Testis (tissue), 2 donors: Measurements from ENCODE around the gene P2RY6.

ENCODE experiments used
- POLR2A ChIP-seq: fragments of 450-650 bp; IDR thresholded peaks from one replicate; pipeline ENCODE4 v1.6.1; 2017; ENCODE audit warnings: antibody characterized with exemption, mild to moderate bottlenecking, moderate library complexity
- TF ChIP-seq, protein P1 (sequence below), 3 experiments: fragments of 450-650 bp in 2 of 3; fragments of 200-600 bp in 1 of 3; sonication (generic) in 1 of 3; IDR thresholded peaks; one replicate each; pipeline ENCODE4 v1.5.1; 2016 to 2019; ENCODE audit warnings: antibody characterized with exemption in 3 of 3, mild to moderate bottlenecking in 2 of 3, moderate library complexity in 1 of 3

DNA sequence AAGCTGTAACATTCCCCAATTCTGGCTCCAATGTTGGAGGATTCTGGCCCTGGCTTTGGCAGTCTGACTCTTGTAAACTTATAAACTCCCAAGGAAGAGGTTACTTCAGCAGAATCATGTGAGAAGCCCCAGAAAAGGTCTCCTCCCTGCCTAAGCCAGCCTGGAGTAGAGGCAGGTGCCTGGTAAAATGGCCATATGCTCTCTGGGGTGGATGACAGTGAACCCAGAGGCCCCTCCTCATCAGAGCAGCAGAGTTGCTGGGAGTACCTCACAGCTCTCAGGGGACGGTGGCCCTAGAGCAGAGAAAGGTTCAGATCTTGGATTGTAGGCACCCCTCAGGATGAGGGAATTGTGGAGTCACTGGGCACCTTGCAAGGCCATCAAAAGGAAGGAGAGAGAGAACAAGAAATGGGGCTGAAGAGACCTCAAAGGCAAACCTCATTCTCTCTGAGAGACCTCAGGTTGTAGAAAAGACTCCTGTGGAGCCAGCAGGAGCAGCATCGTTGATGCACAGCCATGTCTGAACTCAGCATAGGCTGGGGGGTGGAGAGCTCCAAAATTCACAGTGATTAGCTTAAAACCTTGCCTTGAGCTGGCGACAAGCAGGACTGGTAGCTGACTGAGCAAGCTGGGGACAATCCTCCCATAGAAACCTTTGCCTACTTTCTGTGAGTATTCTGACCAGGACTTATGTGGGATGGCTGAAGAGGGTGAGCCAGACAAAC is 4.9 kb upstream of the P2RY6 start:
- TF ChIP-seq, protein P1, sequence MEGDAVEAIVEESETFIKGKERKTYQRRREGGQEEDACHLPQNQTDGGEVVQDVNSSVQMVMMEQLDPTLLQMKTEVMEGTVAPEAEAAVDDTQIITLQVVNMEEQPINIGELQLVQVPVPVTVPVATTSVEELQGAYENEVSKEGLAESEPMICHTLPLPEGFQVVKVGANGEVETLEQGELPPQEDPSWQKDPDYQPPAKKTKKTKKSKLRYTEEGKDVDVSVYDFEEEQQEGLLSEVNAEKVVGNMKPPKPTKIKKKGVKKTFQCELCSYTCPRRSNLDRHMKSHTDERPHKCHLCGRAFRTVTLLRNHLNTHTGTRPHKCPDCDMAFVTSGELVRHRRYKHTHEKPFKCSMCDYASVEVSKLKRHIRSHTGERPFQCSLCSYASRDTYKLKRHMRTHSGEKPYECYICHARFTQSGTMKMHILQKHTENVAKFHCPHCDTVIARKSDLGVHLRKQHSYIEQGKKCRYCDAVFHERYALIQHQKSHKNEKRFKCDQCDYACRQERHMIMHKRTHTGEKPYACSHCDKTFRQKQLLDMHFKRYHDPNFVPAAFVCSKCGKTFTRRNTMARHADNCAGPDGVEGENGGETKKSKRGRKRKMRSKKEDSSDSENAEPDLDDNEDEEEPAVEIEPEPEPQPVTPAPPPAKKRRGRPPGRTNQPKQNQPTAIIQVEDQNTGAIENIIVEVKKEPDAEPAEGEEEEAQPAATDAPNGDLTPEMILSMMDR (IDR thresholded peaks at IDR 0.05): no peak
- TF ChIP-seq POLR2A: no peak
